A673 (cell line): ENCODE data around the gene BICD2. TPM values are rescaled to one million over a fixed set of nuclear protein-coding genes. Genes with fewer than 3 reads are reported as not detected.

Experiments used
- BruUV-seq: library from RNA; stranded (reverse); fragments of 400-500 nt; replicated peaks from 2 replicates; lab custom pipeline; 2021; lab: Mats Ljungman, UMichigan
- CTCF ChIA-PET: fragments of 300-600 bp; sonication (Branson Sonifier 250); formaldehyde crosslinking; loops from one replicate; lab custom pipeline; 2022; ENCODE audit warnings: antibody characterized with exemption; lab: Charles Lee
- POLR2A ChIA-PET: fragments of 300-600 bp; sonication (Branson Sonifier 250); formaldehyde crosslinking; loops from one replicate; lab custom pipeline; 2022; ENCODE audit warnings: antibody characterized with exemption; ENCODE audit not compliant: low non-redundant PET; lab: Charles Lee
- DNase-seq: peaks from one replicate; pipeline ENCODE4 v3.0.0-alpha.2; 2015; ENCODE audit warnings: low spot score
- H3K27ac ChIP-seq: fragments of 200-600 bp; sonication (generic); 2 replicates; pipeline ENCODE4 v1.5.1; 2016; ENCODE audit warnings: mixed run types, low read depth, mild to moderate bottlenecking, mixed read lengths, antibody characterized with exemption, low read length; ENCODE audit not compliant: poor library complexity, severe bottlenecking
- H3K27me3 ChIP-seq: fragments of 200-600 bp; sonication (generic); replicated peaks from 2 replicates; pipeline ENCODE4 v1.6.1; 2017; ENCODE audit warnings: mixed run types, low read depth, mild to moderate bottlenecking, mixed read lengths, antibody characterized with exemption, low read length; ENCODE audit not compliant: insufficient read depth, poor library complexity
- H3K36me3 ChIP-seq: fragments of 200-600 bp; sonication (generic); 2 replicates; pipeline ENCODE4 v1.6.1; 2016; ENCODE audit warnings: mixed run types, mild to moderate bottlenecking, mixed read lengths, antibody characterized with exemption, low read length; ENCODE audit not compliant: insufficient read depth, poor library complexity, severe bottlenecking
- H3K4me1 ChIP-seq: fragments of 200-600 bp; sonication (generic); 2 replicates; pipeline ENCODE4 v1.6.1; 2017; ENCODE audit warnings: mixed run types, mild to moderate bottlenecking, mixed read lengths, antibody characterized with exemption, low read length; ENCODE audit not compliant: insufficient read depth, poor library complexity, severe bottlenecking
- H3K4me3 ChIP-seq: fragments of 200-600 bp; sonication (generic); 2 replicates; pipeline ENCODE4 v1.5.1; 2016; ENCODE audit warnings: low read depth, mixed run types, mild to moderate bottlenecking, mixed read lengths, low read length; ENCODE audit not compliant: poor library complexity, severe bottlenecking
- H3K9me3 ChIP-seq: fragments of 200-600 bp; sonication (generic); 2 replicates; pipeline ENCODE4 v1.6.1; 2016; ENCODE audit warnings: mixed run types, low read depth, mild to moderate bottlenecking, mixed read lengths, antibody characterized with exemption, low read length; ENCODE audit not compliant: poor library complexity, severe bottlenecking
- EZH2 ChIP-seq: fragments of 200-600 bp; sonication (generic); IDR thresholded peaks from 2 replicates; pipeline ENCODE4 v1.6.1; 2017; ENCODE audit warnings: borderline replicate concordance, low read depth, mild to moderate bottlenecking, mixed read lengths, antibody characterized with exemption, low read length; ENCODE audit not compliant: poor library complexity, severe bottlenecking
- intact Hi-C: fragments of 100-400 bp; cut with micrococcal nuclease; formaldehyde crosslinking; loops from one replicate; pipeline ENCODE4 v1.10.0; 2022; ENCODE audit not compliant: unreplicated experiment
- total RNA-seq: library from RNA; stranded (reverse); gene quantifications from 2 replicates; pipeline ENCODE4 v1.2.3, GENCODE V29; 2021
- TF ChIP-seq, protein P1 (sequence below): fragments of 300-800, 200-600 bp; sonication (generic); conservative IDR thresholded peaks from 2 replicates; pipeline ENCODE4 v1.5.1; 2017; ENCODE audit warnings: low read depth, mild to moderate bottlenecking, antibody characterized with exemption, low read length, moderate library complexity, mixed read lengths

The BICD2 gene
- total RNA-seq, 1 experiment from 2014 or later: 47.8 TPM

DNA sequence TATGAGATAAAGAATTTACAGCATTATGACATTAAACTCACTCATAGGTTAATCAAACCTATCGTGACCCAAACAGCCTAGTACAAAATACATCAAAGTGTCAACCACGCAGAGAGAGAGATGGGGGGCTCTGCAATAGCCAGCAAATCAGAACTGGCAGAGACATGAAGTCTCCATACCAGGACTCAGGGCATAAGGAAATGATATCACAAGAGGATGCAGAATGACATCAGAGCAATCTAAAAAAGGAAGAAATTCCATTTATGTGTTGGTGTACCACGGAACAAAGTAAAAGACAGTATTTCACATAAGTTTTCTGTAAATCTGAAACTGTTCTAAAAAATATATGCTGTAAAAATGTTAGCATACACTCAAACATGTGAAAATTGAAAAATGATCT, 24.6 kb downstream of the BICD2 start:
- no peaks in the 10 kb centered on the region for H3K36me3 ChIP-seq
- intact Hi-C loops: no loop called here
- peaks cover 7% of the 10 kb centered on the region for H3K4me1 ChIP-seq
- DNase-seq: no peak
- BruUV-seq: no TSS peak
- no peak overlapping the region for H3K27ac ChIP-seq
- ChIA-PET POLR2A (no interaction called here), CTCF (no interaction called here)
- H3K4me3 ChIP-seq: no peak overlapping the region
- H3K9me3 ChIP-seq: no peaks in the 10 kb centered on the region
- TF ChIP-seq, protein P1, sequence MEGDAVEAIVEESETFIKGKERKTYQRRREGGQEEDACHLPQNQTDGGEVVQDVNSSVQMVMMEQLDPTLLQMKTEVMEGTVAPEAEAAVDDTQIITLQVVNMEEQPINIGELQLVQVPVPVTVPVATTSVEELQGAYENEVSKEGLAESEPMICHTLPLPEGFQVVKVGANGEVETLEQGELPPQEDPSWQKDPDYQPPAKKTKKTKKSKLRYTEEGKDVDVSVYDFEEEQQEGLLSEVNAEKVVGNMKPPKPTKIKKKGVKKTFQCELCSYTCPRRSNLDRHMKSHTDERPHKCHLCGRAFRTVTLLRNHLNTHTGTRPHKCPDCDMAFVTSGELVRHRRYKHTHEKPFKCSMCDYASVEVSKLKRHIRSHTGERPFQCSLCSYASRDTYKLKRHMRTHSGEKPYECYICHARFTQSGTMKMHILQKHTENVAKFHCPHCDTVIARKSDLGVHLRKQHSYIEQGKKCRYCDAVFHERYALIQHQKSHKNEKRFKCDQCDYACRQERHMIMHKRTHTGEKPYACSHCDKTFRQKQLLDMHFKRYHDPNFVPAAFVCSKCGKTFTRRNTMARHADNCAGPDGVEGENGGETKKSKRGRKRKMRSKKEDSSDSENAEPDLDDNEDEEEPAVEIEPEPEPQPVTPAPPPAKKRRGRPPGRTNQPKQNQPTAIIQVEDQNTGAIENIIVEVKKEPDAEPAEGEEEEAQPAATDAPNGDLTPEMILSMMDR: no peak
- no peak for TF ChIP-seq EZH2
- H3K27me3 ChIP-seq: no peaks in the 10 kb centered on the region

DNA sequence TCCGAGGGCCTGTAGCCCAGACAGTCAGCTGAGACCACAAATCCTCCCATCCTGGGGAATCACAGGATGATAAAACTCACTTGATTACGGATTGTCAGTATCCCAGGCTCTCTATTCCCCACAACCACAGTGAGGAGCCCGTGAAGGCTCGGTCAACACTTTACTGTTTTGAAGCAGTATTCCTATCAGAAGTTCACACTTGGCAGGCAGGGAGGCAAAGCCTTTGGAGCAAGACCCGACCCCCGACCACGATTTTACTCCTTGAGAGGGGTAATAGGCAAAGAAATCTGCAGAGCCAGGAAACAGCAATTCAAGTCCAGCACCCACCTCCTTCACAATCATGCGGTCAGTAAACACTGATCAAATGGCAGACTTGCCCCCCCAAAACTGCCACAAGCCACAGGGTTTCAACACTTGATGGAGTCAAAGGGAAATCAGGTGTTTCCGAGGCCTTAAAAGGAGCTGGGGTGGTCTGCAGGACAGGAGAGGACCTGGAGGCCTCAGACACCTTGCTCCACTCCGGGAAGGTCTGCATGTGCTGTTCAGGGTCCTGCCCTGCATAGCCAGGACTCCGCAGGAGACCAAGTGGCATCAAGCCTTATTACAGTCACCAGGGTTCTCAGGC, 25.2 kb downstream of the BICD2 start:
- no peaks in the 10 kb centered on the region for H3K27me3 ChIP-seq
- H3K27ac ChIP-seq: no peak overlapping the region
- DNase-seq: no peak
- H3K36me3 ChIP-seq: no peaks in the 10 kb centered on the region
- ChIA-PET CTCF (no interaction called here), POLR2A (no interaction called here)
- no peaks in the 10 kb centered on the region for H3K9me3 ChIP-seq
- no TSS peak for BruUV-seq
- no peak overlapping the region for H3K4me3 ChIP-seq
- intact Hi-C loops: no loop called here
- H3K4me1 ChIP-seq: peaks cover 7% of the 10 kb centered on the region
- TF ChIP-seq, protein P1: no peak
- no peak for TF ChIP-seq EZH2

DNA sequence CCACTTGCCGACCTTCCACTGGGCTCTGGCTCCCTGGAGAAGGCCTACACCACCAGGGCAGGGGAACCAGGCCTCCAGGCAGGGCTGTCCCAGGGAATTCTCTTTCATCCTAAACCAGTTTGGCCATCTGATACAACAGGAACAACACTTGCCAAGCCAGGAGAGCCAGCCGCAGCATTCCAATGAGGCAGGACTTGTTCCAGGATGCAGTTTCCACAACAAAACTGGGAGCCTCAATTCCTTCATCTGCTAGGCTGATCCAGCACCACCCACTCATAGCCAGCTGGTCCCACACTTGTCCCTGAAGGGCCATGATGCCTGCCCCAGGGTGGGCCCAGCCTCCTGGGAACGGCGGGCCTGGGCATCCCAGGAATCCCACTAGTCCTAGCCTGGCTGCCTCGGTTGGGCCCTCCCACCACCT, 26.0 kb downstream of the BICD2 start:
- Histone ChIP-seq H3K4me1 (peaks cover 7% of the 10 kb centered on the region), H3K4me3 (no peak overlapping the region), H3K27ac (no peak overlapping the region), H3K36me3 (no peaks in the 10 kb centered on the region), H3K27me3 (no peaks in the 10 kb centered on the region), H3K9me3 (no peaks in the 10 kb centered on the region)
- no peak for TF ChIP-seq EZH2
- TF ChIP-seq, protein P1: no peak
- DNase-seq: no peak
- intact Hi-C loops: no loop called here
- BruUV-seq: no TSS peak
- POLR2A ChIA-PET: no interaction called here
- CTCF ChIA-PET: no interaction called here
